HG03064 (cell line): ENCODE results near the gene P4HB.

Experiments used
- ATAC-seq: cut with Tn5 transposase; IDR thresholded peaks from one replicate; pipeline ENCODE4 v1.9.1; 2021; ENCODE audit warnings: low read depth; ENCODE audit not compliant: unreplicated experiment

The P4HB gene

DNA sequence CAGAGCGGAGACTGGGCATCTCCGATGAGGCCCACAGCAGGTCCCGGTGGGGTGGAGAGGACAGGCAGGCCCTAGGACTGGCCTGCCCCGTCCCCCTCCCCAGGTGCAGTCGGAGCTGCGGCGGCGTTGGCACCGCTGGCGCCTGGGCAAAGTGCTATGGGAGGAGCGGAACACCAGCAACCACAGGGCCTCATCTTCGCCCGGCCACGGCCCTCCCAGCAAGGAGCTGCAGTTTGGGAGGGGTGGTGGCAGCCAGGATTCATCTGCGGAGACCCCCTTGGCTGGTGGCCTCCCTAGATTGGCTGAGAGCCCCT, 47.0 kb downstream of the P4HB start:
- ATAC-seq: no peak

DNA sequence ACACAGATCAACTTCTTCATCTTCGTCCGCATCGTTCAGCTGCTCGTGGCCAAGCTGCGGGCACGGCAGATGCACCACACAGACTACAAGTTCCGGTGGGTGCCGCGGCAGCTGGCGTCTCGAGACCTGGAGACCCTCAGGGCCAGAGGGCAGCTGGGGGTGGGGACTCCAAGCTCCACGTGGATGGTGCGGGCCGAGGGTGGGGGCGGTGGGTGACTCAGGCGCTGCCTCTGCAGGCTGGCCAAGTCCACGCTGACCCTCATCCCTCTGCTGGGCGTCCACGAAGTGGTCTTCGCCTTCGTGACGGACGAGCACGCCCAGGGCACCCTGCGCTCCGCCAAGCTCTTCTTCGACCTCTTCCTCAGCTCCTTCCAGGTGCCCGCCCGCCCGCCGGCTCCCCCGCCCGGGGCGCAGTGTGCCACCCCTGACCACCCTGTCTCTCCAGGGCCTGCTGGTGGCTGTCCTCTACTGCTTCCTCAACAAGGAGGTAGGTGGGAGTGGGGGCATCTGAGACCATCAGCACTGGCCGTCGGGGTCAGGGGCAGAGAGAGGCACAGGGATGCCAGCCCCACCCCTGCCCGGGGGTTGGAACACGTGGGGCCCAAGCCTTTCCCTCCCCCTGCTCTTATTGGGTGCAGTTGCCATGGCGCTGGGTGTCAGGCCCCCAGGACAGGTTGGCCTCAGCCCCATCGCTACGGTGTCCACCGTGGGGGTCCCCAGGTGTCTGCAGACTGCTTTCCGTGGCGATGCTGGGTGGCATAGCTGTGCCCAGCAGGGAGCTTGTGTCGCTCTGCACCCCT, 47.6 kb downstream of the P4HB start:
- no peak for ATAC-seq

DNA sequence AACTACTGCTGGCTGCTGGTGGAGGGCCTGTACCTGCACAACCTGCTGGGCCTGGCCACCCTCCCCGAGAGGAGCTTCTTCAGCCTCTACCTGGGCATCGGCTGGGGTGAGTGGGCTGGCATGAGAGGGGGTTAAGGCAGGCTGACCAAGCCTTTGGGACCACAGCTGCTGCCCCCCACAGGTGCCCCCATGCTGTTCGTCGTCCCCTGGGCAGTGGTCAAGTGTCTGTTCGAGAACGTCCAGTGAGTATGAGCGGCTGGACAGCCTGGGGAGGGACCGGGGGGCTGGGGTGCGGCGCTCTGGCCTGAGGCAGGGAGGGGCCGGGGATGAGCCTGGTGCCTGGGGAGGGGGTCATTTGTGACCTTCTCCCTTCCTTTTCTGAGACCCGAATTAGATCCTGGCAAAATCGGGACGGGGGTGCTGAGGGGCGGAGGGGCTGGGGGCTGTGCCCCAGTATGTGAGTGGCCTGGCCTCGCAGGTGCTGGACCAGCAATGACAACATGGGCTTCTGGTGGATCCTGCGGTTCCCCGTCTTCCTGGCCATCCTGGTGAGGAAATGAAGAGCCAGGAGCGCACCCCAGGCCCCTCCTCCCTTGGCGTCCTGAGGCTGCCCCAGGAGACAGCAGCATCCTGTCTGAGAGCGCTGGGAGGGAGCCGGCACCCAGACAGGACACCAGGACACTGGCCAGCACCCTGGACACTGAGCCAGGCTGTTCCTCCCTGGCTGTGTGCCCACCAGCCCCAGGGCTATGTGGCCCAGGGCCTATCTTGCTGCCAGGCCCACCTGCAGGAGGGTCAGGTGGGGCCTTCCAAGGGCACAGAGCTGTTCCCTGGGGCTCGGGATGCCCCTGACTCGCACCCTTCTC, 48.4 kb downstream of the P4HB start:
- no peak for ATAC-seq

DNA sequence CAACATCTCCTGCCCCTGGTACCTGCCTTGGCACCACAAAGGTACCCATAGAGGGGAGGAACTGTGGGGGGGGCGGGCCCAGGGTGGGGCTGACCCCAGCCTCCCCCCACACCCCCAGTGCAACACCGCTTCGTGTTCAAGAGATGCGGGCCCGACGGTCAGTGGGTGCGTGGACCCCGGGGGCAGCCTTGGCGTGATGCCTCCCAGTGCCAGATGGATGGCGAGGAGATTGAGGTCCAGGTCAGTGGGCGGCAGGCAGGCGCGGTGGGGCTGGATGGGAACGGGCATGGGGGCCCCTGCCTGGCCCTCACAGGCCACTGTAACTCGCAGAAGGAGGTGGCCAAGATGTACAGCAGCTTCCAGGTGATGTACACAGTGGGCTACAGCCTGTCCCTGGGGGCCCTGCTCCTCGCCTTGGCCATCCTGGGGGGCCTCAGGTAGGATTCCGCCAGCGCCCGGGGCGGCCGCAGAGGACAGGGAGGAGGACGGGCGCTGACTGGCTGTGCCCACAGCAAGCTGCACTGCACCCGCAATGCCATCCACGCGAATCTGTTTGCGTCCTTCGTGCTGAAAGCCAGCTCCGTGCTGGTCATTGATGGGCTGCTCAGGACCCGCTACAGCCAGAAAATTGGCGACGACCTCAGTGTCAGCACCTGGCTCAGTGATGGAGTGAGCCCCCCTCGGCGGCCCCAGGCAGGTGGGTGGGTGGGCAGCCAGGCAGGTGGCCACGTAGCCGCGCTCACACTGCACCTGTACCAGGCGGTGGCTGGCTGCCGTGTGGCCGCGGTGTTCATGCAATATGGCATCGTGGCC, 49.2 kb downstream of the P4HB start:
- no peak for ATAC-seq

GRCh38 chr17:81810476-81810875, 49.9 kb downstream of the P4HB start:
- ATAC-seq: no peak

GRCh38 chr17:81809556-81809998, 50.8 kb downstream of the P4HB start:
- ATAC-seq: no peak

DNA sequence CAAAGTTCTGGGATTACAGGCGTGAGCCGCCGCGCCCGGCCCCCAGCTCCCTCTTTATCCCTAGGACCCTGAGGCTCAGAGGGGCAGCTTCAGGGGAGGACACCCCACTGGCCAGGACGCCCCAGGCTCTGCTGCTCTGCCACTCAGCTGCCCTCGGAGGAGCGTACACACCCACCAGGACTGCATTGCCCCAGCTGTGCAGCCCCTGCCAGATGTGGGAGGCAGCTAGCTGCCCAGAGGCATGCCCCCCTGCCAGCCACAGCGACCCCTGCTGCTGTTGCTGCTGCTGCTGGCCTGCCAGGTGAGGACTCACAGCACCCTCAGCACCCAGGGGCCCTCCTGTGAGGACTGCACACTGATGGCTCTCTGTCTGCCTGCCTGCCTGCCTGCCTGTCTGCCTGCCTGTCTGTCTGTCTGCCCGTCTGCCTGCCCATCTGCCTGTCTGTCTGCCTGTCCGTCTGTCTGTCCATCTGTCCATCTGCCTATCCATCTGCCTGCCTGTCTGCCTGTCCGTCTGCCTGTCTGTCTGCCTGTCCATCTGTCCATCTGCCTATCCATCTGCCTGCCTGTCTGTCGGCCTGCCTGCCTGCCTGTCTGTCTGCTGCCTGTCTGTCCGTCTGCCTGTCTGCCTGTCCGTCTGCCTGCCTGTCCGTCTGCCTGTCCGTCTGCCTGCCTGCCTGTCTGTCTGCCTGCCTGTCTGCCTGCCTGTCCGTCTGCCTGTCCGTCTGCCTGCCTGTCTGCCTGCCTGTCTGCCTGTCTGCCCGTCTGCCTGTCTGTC, 51.4 kb downstream of the P4HB start:
- no peak for ATAC-seq

DNA sequence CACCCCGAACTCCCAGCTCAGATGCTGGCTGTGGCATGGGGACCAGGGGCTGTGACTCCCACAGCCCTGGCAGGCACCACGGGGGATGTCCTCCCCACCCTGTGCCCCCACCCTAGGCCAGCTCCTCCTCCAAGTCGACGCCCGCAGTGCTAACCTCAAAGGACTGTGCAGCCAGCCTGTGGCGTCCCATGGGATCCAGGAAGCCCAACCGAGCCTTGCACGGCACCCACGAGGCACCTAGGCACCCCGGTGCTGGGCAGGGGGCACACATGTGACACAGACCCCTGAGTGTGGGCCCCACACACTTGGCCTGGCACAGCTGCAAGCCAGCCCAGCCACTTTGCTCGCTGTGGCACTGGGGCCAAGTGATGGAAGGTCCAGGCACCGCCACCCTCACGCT, 52.5 kb downstream of the P4HB start:
- no peak for ATAC-seq

DNA sequence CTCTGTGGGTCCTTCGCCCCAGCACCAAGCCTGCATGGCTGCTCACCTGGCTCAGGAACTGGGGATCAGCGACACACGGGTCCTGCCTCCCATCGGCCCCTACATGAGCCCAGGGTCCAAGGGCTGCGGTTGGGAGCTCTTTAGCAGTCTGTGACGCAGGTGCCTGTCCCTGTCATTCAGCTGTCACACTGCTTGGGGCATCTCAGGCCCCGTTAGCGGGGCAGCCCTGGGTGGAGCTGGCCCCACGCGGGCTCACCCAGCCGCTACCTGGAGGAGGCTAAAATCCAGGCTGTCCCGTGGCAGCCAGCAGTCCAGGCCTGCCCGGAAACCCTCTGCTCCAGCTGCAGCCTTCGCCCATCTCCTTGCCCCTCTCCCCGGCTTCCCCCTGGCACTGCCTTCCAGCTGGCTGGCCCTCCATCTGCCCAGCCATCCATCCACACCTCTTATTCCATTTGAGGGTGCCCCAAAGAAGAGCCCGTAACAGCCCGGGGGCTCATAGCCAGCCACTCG, 53.1 kb downstream of the P4HB start:
- ATAC-seq: no peak

DNA sequence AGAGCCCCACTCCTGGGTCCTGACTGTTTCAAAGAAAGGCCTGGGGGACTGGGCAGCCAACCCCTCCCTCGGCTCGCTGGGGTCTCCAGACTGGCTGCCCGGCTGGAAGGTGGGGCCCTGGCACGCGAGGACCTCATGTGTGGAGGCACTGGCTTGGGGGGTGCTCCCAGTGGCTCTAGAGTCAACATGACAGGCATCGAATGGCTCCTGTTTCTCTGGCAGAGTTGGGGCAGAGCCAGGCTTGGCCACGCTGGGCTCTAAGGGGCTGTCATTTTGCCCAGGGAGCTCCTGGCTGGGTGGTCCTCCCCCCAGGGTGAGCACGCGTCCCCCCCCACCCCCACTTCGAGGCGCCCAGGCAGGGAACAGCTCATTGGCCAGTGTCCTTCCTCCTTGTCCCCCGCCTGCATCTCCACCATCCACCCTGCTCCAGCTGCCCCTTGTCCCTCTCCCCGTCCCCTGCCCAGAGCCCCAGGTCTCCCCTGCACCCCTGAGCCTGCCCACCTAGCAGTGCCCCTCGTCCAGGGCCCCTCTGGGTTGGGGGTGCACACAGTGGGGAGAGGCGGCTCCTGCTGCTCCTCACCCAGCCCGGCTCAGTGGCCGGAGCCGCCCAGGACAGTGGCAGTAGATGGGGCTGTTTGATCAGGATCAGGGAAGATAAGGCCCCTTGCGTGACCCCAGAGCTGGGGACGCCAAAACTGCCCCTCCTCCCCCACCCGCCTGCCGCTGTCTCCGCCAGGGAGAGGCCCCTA, 53.7 kb downstream of the P4HB start:
- no peak for ATAC-seq

- no peak for ATAC-seq
Observed at GRCh38 chr17:81805707-81806460, 54.5 kb downstream of the P4HB start.

- ATAC-seq: no peak
Observed at GRCh38 chr17:81804559-81805399, 55.6 kb downstream of the P4HB start.

DNA sequence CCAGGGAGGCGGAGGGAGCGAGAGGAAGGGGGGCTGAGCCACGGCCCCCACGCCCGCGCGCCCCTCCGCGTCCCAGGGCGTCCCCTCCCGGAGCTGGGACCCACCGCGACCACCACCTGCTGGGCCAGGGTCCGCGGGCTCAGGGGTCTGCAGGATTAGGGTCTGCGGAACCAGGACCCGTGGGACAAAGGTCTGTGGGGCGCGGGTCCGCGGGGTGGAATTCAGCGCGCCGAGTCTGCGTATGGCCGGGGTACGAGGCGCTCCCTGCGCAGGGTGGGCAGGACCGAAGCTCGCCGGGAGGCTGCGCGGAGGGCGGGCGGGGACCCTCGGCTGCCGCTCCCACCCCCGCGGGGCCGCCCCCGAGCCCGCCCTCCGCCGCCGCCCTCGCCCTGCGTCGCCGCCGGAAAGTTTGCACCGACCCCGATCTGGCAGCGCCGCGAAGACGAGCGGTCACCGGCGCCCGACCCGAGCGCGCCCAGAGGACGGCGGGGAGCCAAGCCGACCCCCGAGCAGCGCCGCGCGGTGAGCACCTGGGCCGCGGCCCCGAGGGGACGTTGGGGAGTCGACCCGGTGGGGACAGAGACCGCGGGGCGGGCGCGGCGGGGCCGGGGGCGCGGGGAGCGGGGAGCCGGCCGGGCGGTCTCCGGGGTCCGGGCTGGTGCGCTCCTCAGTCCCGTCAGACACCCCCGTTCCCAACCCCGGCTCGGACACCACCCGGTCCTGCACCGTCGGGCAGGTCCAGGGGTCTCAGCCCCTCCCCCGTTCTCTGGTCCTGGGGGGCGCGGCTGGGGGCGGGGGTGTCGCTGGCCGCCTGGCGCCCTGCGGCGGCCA, 56.4 kb downstream of the P4HB start, which contains the start of gene GCGR:
TSS of gene GCGR (plus strand) at position 423 of the 831 bp plus-strand sequence. CDS start 4,869 bp downstream, outside the sequence.
- no peak for ATAC-seq

DNA sequence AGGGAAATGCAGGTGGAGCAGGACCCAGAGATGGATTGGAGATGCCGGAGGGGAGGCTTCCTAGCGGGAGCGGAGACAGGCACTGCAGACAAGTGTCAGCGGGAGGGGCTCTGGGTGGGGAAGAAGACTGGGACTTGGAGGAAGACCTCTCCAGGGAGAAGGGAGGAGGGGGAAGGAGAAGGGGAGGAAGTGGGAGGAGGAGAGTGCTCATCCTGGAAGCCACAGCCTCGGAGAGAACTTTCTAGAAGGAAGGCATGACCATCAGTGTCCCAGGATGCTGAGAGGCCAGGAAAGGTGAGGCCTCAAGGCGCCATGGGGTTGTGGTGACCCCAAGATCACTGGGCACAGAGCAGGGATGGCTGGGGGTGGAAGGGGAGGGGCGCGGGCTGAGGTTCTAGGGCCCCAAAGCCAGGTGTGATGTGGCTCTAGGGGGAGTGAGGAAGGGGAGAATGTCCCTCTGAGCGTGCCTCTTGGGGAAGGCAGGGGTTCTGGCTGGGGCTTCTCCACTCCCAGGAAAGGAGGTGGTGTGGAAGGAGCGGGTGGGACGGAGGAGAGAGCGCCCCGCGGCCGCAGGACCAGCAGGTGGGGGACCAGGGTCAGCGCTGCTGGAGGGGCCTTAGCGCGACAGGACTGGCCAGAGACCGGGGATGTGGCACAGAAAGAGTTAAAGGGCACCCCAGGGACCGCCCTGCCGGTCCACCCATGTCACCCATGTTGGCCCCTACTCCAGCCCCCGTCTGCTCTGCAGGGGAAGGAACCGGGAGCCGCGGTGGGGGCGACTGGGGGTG, 57.3 kb downstream of the P4HB start:
- no peak for ATAC-seq

DNA sequence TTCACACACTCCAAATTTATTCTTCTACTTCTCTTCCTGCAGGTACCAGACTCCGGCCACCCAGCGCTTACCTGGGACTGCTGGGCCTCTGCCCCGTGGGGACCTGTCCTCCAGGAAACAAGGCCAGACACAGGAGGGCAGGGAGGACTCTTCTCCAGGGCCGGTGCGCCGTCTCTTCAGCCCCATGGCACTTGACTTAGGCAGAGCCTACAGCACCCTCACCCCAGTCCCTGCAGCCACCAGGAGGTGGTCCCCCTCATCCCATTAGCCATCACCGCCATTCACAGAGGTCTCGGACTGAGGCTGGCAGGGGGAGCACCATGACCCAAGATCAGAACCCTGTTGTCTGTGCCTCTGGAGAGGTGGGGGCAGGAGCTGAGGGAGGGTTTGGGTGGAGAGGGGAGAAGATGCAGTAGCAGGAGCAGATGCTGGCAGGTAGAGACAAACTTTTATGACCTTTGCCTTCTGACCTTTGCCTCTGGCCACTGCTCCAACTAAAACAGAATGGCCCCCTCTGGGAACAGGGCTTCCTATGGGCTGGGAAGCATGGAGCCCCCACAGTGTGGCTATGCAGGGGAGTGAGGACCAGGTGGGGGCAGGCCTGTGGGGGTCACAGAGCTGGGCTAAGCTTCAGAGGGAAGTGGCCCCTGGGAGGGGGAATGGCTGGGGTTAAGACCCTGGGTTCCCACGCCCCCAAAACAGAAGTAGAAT, 58.1 kb downstream of the P4HB start:
- no peak for ATAC-seq
